GM10248 (cell line): Measurements from ENCODE around the gene C1orf116.

Source experiments
- CTCF ChIA-PET: fragments of 300-600 bp; sonication (Branson Sonifier 250); formaldehyde crosslinking; extraction: SDS; loops from one replicate; lab custom pipeline; 2021; ENCODE audit warnings: antibody characterized with exemption; lab: Yijun Ruan, JAX
- POLR2A ChIA-PET: fragments of 350-650 bp; sonication (Branson Sonifier 250); formaldehyde crosslinking; extraction: SDS; loops from one replicate; lab custom pipeline; 2020; ENCODE audit warnings: antibody characterized with exemption; lab: Yijun Ruan, JAX
- DNase-seq: peaks from one replicate; pipeline ENCODE4 v3.0.0; 2012; ENCODE audit errors: extremely low spot score
- CTCF ChIP-seq: IDR thresholded peaks from 2 replicates; pipeline ENCODE4 v1.5.1; 2012; ENCODE audit warnings: mild to moderate bottlenecking, low read depth; ENCODE audit errors: extremely low read depth, missing control alignments, control extremely low read depth

Gene C1orf116

GRCh38 chr1:207040181-207040533, 7.6 kb upstream of the C1orf116 start:
- TF ChIP-seq CTCF, result no peak
- ChIA-PET CTCF (interaction anchor here (0.8 to 2.1 kb wide), 3 partner anchors 9 to 105 kb away, joined by 3 to 12 read pairs (median 3); no protein-coding TSS in a partner anchor), POLR2A (no interaction called here)
- no peak for DNase-seq

- DNase-seq, result no peak
- POLR2A ChIA-PET, result no interaction called here
- no peak for TF ChIP-seq CTCF
- CTCF ChIA-PET, result interaction anchor here (0.8 to 2.1 kb wide), 3 partner anchors 10 to 104 kb away, joined by 3 to 12 read pairs (median 3); no protein-coding TSS in a partner anchor
Measured at GRCh38 chr1:207039380-207040180, 7.0 kb upstream of the C1orf116 start.

GRCh38 chr1:207036865-207037264, 4.3 kb upstream of the C1orf116 start:
- TF ChIP-seq CTCF, result no peak
- POLR2A ChIA-PET, result no interaction called here
- CTCF ChIA-PET, result interaction anchor here (1.0 to 1.6 kb wide), 3 partner anchors 13 to 341 kb away, joined by 3 to 4 read pairs (median 3); partner anchors contain the start of gene PFKFB2
- DNase-seq, result no peak

GRCh38 chr1:207035877-207036551, 3.5 kb upstream of the C1orf116 start:
- no peak for TF ChIP-seq CTCF
- POLR2A ChIA-PET, result no interaction called here
- DNase-seq, result no peak
- CTCF ChIA-PET, result interaction anchor here (1.0 to 1.6 kb wide), 3 partner anchors 14 to 342 kb away, joined by 3 to 4 read pairs (median 3); partner anchors contain the start of gene PFKFB2

GRCh38 chr1:207034998-207035397, 2.4 kb upstream of the C1orf116 start:
- CTCF ChIA-PET, result interaction anchor here (2.7 kb wide), 1 partner anchor 14 kb away, joined by 11 read pairs; no protein-coding TSS in a partner anchor
- POLR2A ChIA-PET, result no interaction called here
- no peak for TF ChIP-seq CTCF
- DNase-seq, result no peak

GRCh38 chr1:207034208-207034607, 1.7 kb upstream of the C1orf116 start:
- TF ChIP-seq CTCF, result no peak
- ChIA-PET POLR2A (no interaction called here), CTCF (interaction anchor here (1.1 to 6.1 kb wide), 6 partner anchors 9 to 202 kb away, joined by 3 to 25 read pairs (median 7); no protein-coding TSS in a partner anchor)
- DNase-seq, result no peak
